CD4-positive, alpha-beta T cell treated with Interleukin-15 for 1 hour (primary cell): Measurements from ENCODE around the gene TIMM22.

ENCODE experiments used
- DNase-seq: peaks from one replicate; pipeline ENCODE4 v3.0.0-alpha.2; 2020

Gene TIMM22

GRCh38 chr17:1002771-1003555, 6.0 kb downstream of the TIMM22 start:
- DNase-seq = no peak

GRCh38 chr17:1003633-1003971, 6.7 kb downstream of the TIMM22 start:
- no peak for DNase-seq

GRCh38 chr17:1003972-1004768, 7.2 kb downstream of the TIMM22 start:
- DNase-seq = no peak

- no peak for DNase-seq
Observed at GRCh38 chr17:1004769-1005295, 7.9 kb downstream of the TIMM22 start.

- no peak for DNase-seq
Observed at GRCh38 chr17:1005361-1005946, 8.5 kb downstream of the TIMM22 start.

GRCh38 chr17:1006054-1006453, 9.1 kb downstream of the TIMM22 start:
- no peak for DNase-seq

- DNase-seq = no peak
Observed at GRCh38 chr17:1007310-1008007, 10.5 kb downstream of the TIMM22 start.

GRCh38 chr17:1008008-1008761, 11.3 kb downstream of the TIMM22 start:
- no peak for DNase-seq

GRCh38 chr17:1009229-1010085, 12.5 kb downstream of the TIMM22 start:
- no peak for DNase-seq

- no peak for DNase-seq
Observed at GRCh38 chr17:1010086-1010450, 13.1 kb downstream of the TIMM22 start.

- DNase-seq = no peak
Observed at GRCh38 chr17:1010586-1010985, 13.7 kb downstream of the TIMM22 start.

GRCh38 chr17:1011138-1011537, 14.2 kb downstream of the TIMM22 start:
- DNase-seq = no peak

- DNase-seq = no peak
Observed at GRCh38 chr17:1011760-1012735, 15.1 kb downstream of the TIMM22 start.

- DNase-seq = no peak
Observed at GRCh38 chr17:1012823-1013728, 16.1 kb downstream of the TIMM22 start.

GRCh38 chr17:1013729-1014090, 16.8 kb downstream of the TIMM22 start:
- DNase-seq = no peak

GRCh38 chr17:1018547-1018946, 21.6 kb downstream of the TIMM22 start:
- DNase-seq = no peak

- DNase-seq = no peak
Observed at GRCh38 chr17:1019451-1019850, 22.5 kb downstream of the TIMM22 start.

GRCh38 chr17:1021147-1021546, 24.2 kb downstream of the TIMM22 start:
- no peak for DNase-seq
